Measurements from ENCODE around the gene LCTL. TPM values are rescaled to one million over a fixed set of nuclear protein-coding genes. Genes with fewer than 3 reads are reported as not detected.

The LCTL gene
- total RNA-seq, 1 experiment from 2014 or later: not detected

- ChIA-PET POLR2A (no interaction called here), CTCF (no interaction called here)
- no TSS peak for BruUV-seq (replicated peaks)
- intact Hi-C loops (cut with micrococcal nuclease): no loop called here
- TF ChIP-seq, protein P1, sequence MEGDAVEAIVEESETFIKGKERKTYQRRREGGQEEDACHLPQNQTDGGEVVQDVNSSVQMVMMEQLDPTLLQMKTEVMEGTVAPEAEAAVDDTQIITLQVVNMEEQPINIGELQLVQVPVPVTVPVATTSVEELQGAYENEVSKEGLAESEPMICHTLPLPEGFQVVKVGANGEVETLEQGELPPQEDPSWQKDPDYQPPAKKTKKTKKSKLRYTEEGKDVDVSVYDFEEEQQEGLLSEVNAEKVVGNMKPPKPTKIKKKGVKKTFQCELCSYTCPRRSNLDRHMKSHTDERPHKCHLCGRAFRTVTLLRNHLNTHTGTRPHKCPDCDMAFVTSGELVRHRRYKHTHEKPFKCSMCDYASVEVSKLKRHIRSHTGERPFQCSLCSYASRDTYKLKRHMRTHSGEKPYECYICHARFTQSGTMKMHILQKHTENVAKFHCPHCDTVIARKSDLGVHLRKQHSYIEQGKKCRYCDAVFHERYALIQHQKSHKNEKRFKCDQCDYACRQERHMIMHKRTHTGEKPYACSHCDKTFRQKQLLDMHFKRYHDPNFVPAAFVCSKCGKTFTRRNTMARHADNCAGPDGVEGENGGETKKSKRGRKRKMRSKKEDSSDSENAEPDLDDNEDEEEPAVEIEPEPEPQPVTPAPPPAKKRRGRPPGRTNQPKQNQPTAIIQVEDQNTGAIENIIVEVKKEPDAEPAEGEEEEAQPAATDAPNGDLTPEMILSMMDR (IDR thresholded peaks at IDR 0.05; ENCODE audit: unreplicated experiment): no peak
- Mint-ChIP-seq H3K27ac (ENCODE audit: low read depth, unreplicated experiment) (no peak overlapping the region), H3K4me1 (ENCODE audit: insufficient read depth, unreplicated experiment) (no peaks in the 10 kb centered on the region), H3K4me3 (ENCODE audit: unreplicated experiment) (no peak overlapping the region), H3K36me3 (ENCODE audit: insufficient read depth, unreplicated experiment) (no peaks in the 10 kb centered on the region), H3K9me3 (ENCODE audit: unreplicated experiment) (no peaks in the 10 kb centered on the region), H3K27me3 (ENCODE audit: insufficient read depth, unreplicated experiment) (peaks cover 20% of the 10 kb centered on the region)
- no peak for DNase-seq (ENCODE audit: unreplicated experiment)
Observed at GRCh38 chr15:66587020-66587419, 21.2 kb upstream of the LCTL start.

DNA sequence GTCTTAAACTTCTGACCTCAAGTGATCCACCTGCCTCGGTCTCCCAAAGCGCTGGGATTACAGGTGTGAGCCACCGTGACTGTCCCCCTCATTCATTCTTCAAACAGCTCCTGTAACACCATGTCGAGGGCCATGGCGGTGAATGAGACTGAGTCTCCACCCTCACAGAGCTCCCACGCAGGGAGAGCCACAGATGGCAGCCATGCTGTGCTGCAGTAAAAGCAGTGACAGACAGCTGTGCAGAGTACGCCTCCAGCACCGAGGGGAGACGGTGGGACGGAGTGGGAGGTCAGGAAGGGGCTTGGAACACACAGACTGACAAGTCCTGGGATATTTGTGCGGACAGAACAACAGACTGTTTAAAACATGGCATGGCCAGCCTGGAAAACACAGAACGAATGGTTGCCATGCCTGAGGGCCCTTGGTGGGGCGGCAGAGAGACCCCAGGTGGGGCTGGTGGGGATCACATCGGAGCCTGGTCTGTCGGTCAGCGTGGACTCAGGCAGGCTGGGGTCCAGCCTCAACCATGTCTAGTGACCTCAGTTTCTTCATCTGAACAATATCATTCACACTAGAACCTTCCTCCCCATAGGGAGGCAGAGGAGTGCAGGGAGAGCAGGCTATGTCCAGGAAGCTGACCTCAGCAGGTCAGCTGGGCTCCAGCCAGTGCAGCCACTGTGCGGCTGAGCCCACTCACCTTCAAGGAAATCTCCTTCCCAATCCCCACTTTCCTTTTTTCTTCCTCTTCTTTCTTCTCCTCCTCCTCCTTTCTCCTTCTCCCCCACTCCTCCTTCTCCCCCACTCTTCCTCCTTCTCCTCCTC lies 20.6 kb upstream of the LCTL start:
- POLR2A ChIA-PET: no interaction called here

GRCh38 chr15:66581972-66582537 lies 16.3 kb upstream of the LCTL start:
- H3K36me3 Mint-ChIP-seq (ENCODE audit: insufficient read depth, unreplicated experiment): no peaks in the 10 kb centered on the region
- H3K4me3 Mint-ChIP-seq (ENCODE audit: unreplicated experiment): no peak overlapping the region
- H3K9me3 Mint-ChIP-seq (ENCODE audit: unreplicated experiment): no peaks in the 10 kb centered on the region
- no TSS peak for BruUV-seq (replicated peaks)
- intact Hi-C loops (cut with micrococcal nuclease): no loop called here
- H3K27ac Mint-ChIP-seq (ENCODE audit: low read depth, unreplicated experiment): no peak overlapping the region
- TF ChIP-seq, protein P1 (IDR thresholded peaks at IDR 0.05; ENCODE audit: unreplicated experiment): no peak
- POLR2A ChIA-PET: no interaction called here
- CTCF ChIA-PET: interaction anchor here (1.3 kb wide), 1 partner anchor 16 kb away, joined by 5 read pairs; the partner anchor contains the start of gene LCTL
- peaks cover 6% of the 10 kb centered on the region for H3K27me3 Mint-ChIP-seq (ENCODE audit: insufficient read depth, unreplicated experiment)
- no peak for DNase-seq (ENCODE audit: unreplicated experiment)
- H3K4me1 Mint-ChIP-seq (ENCODE audit: insufficient read depth, unreplicated experiment): no peaks in the 10 kb centered on the region

More for the DNA sequence above, 20.6 kb upstream of the LCTL start:
- BruUV-seq (replicated peaks): no TSS peak
- H3K4me1 Mint-ChIP-seq (ENCODE audit: insufficient read depth, unreplicated experiment): no peaks in the 10 kb centered on the region
- H3K4me3 Mint-ChIP-seq (ENCODE audit: unreplicated experiment): no peak overlapping the region
- H3K27me3 Mint-ChIP-seq (ENCODE audit: insufficient read depth, unreplicated experiment): peaks cover 20% of the 10 kb centered on the region
- TF ChIP-seq, protein P1 (IDR thresholded peaks at IDR 0.05; ENCODE audit: unreplicated experiment): no peak
- no peaks in the 10 kb centered on the region for H3K36me3 Mint-ChIP-seq (ENCODE audit: insufficient read depth, unreplicated experiment)
- intact Hi-C loops (cut with micrococcal nuclease): no loop called here
- DNase-seq (ENCODE audit: unreplicated experiment): no peak
- H3K9me3 Mint-ChIP-seq (ENCODE audit: unreplicated experiment): no peaks in the 10 kb centered on the region
- CTCF ChIA-PET: interaction anchor here (0.5 to 1.3 kb wide), 3 partner anchors 11 to 116 kb away, joined by 3 to 5 read pairs (median 3); partner anchors contain the start of genes LCTL and SMAD6
- H3K27ac Mint-ChIP-seq (ENCODE audit: low read depth, unreplicated experiment): no peak overlapping the region

DNA sequence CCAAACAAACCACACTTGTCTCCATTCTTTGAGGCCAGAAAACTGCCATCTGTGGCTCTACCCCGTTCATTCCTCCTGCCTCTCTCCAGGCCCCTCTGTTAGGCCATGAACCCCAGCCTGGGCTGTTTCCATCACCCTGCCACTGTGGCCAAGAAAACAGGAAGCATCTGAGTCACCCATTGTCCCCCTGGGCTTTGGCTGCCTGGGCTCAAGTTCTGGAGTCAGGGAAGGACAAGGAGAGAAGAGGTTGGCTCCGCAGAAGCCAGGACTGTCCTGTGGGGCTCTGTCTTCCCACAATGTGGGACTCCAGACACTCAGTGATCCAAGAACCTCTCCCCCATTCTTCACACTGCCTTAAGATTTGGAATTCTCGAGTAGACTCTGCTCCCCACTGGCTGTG lies 14.8 kb upstream of the LCTL start:
- intact Hi-C loops (cut with micrococcal nuclease): no loop called here
- no peaks in the 10 kb centered on the region for H3K36me3 Mint-ChIP-seq (ENCODE audit: insufficient read depth, unreplicated experiment)
- H3K27ac Mint-ChIP-seq (ENCODE audit: low read depth, unreplicated experiment): no peak overlapping the region

More for the DNA sequence above, 14.8 kb upstream of the LCTL start:
- ChIA-PET POLR2A (interaction anchor here (0.6 kb wide), 1 partner anchor 97 kb away, joined by 3 read pairs; no protein-coding TSS in a partner anchor), CTCF (no interaction called here)
- Mint-ChIP-seq H3K4me3 (ENCODE audit: unreplicated experiment) (no peak overlapping the region), H3K9me3 (ENCODE audit: unreplicated experiment) (no peaks in the 10 kb centered on the region), H3K4me1 (ENCODE audit: insufficient read depth, unreplicated experiment) (no peaks in the 10 kb centered on the region), H3K27me3 (ENCODE audit: insufficient read depth, unreplicated experiment) (no peaks in the 10 kb centered on the region)
- no peak for DNase-seq (ENCODE audit: unreplicated experiment)
- no TSS peak for BruUV-seq (replicated peaks)
- TF ChIP-seq, protein P1 (IDR thresholded peaks at IDR 0.05; ENCODE audit: unreplicated experiment): no peak
